Endometrium (tissue), 2 donors: ENCODE measurements around the gene IL24.
"Not testable (repeated sequence)": the region's sequence is repeated elsewhere in the genome, so short reads cannot be mapped to it uniquely, and the experiment has no call there.

ENCODE experiments used
- FAIRE-seq: peaks from 2 replicates; lab custom pipeline; 2012; peaks lifted over from hg19 to GRCh38; lab: Jason Lieb, UNC
- donor health status: control.
- donor health status: control.

IL24 gene

GRCh38 chr1:206904423-206905142, 7.3 kb downstream of the IL24 start:
- FAIRE-seq: no peak

DNA sequence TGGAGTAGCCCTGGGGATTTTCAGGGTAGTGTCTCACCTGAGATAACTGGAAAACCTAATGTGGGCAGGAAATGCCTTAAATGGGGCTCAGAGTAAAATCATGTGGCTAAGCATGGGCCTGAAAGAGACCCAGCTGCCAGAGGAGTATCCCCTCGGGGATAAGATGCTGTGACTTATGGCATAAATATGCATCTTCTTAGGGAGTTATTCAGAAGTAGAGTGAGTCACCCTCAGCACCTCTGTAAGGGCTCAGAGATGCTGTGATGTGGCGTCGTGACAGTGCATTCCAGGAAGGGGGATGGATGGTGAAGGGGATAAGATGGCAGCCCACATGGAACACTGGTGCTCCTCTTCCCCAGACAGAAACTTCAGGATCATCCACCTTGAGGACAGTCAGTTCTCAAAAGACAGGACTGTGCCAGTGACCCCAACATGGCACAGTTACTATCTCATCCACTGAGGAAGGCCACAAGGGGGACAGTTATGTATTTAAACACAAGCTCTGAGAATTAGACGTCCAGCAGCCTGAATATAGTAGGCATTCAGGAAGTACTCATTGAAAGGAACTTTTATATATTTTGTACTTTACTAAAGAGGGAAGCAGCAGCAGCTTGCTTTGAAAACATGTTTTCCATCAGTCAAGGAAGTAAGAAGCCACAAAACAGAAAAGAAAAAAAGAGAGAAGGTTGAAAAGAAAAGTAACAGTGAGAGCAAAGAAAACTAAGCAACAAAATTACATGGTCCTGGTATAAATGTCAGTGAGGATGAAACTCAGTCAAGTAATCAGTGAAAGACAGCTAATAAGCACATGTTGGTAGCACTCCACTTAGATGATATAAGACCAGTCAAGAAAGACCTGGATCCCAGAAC, 8.3 kb downstream of the IL24 start:
- no peak for FAIRE-seq

DNA sequence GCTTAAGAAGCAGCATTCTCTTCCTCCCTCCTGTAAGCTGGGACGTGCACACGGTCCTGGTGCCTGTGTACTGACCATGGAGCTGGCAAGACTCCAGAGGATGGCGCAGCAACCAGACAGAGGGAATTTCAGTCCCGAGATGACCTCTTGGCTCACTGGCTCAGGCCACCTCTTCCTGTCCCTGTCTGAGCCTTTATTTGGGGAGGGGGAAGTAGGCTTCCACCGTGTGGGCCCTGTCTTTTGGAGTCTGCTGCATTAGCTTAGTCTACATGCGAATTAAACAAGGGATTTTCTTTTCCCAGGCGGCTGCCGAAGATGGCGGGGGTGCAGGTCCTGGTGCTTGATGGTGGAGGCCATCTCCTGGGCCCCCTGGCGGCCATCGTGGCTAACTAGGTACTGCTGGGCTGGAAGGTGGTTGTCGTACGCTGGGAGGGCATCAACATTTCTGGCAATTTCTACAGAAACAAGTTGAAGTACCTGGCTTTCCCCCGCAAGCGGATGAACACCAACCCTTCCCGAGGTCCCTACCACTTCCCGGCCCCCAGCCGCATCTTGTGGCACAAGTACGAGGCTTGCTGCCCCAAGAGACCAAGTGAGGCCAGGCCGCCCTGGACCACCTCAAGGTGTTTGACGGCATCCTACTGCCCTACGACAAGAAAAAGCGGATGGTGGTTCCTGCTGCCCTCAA, 10.2 kb downstream of the IL24 start:
- no peak for FAIRE-seq

GRCh38 chr1:206908038-206908437, 10.8 kb downstream of the IL24 start:
- no peak for FAIRE-seq

GRCh38 chr1:206909161-206909882, 12.1 kb downstream of the IL24 start:
- FAIRE-seq: no peak

GRCh38 chr1:206909883-206910318, 12.7 kb downstream of the IL24 start:
- FAIRE-seq: no peak

DNA sequence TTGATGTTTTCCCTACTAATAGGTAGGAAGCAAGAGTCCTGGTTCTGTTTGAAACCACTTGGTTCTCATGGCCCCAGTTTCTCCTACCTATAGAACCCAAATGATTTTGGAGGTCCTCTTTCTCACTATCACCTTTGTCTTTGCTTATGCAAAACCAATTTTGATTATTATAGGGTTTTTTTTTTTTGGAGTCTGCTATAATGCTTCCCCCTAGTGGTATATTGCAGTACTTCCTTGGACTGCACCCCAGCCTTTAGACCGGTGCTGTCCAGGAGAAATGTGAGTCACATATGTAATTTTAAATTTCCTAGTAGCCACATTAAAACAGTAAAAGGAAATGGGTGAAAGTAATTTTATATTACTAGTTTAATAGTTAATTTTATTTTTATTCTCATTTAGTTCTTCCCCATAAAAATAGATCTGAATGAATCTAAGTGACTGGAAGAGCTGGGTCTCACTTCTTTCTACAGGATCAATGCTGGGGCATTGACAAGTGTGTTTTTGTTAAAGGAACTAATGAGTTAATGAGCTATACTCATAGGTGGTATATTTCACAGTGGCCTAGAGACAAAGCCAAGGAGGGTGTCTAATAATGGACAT, 13.9 kb downstream of the IL24 start:
- FAIRE-seq: no peak

- no peak for FAIRE-seq
These were observed 15.3 kb downstream of the IL24 start for GRCh38 chr1:206912445-206913095.

- FAIRE-seq: no peak
These were observed 16.7 kb downstream of the IL24 start for GRCh38 chr1:206913766-206914537.

GRCh38 chr1:206915030-206915735, 17.9 kb downstream of the IL24 start:
- FAIRE-seq: no peak

GRCh38 chr1:206916000-206916709, 18.9 kb downstream of the IL24 start:
- FAIRE-seq: no peak

DNA sequence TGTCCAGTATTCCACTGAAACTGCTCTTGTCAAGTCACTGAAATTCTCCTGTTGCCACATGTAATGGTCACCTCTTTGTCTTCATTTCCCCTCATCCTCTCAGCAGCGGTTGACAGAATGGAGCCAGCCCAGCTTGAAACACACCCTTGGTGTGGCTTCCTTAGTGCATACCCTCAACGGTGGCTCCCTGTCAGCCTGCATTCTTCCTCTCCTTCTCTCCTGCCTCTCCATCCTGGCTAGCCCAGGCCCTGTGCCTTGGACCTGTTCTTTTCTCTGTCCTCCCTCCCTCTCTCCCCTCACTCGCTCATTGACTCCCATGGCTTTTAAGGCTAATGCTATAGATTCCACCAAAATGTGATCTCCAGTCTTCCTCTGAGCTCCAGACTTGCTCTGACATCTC, 20.8 kb downstream of the IL24 start:
- FAIRE-seq: no peak

GRCh38 chr1:206921772-206922265, 24.6 kb downstream of the IL24 start, which contains the start of gene FCMR:
TSS of gene FCMR (minus strand) at chr1:206921941. CDS start at chr1:206921854, 87 bp downstream.
- FAIRE-seq: no peak

DNA sequence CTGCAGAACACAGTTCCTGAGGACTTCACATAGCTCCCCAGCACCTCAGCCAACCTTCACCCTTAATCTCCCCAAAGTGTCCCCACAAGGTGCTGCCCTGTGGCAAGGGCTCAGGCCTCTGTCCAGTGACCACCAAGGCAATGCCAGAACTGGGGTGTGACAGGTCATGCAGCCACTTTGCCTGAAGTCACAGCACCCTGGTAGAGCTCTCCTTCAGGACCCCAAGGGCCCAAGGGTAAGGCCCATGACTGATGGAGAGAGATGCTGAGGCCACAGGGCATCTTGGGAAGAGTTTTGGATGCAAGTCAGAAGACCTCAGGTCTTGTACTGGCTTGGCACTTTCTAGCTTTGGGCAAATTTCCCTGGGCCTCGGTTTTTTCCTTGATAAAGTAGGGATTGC, 25.3 kb downstream of the IL24 start:
- FAIRE-seq: no peak

- no peak for FAIRE-seq
These were observed 26.0 kb downstream of the IL24 start for GRCh38 chr1:206923009-206923960.

DNA sequence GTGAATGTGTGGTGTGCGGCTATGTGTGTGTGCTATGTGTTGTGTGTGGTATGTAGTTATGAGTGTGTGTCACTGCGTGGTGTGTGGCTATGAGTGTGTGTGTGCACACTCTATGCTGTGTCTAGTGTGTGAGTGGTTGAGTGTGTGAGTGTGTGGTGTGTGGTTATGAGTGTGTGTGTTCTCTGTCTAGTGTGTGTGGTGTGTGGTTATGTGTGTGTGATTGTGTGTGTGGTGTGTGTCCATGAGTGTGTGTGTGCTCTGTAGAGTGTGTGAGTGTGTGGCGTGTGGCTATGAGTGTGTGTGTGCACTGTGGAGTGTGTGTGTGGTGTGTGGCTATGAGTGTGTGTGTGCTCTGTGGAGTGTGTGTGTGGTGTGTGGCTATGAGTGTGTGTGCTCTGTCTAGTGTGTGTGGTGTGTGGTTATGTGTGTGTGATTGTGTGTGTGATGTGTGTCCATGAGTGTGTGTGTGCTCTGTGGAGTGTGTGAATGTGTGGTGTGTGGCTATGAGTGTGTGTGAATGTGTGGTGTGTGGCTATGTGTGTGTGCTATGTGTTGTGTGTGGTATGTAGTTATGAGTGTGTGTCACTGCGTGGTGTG, 26.8 kb downstream of the IL24 start:
- not testable (repeated sequence) for FAIRE-seq

DNA sequence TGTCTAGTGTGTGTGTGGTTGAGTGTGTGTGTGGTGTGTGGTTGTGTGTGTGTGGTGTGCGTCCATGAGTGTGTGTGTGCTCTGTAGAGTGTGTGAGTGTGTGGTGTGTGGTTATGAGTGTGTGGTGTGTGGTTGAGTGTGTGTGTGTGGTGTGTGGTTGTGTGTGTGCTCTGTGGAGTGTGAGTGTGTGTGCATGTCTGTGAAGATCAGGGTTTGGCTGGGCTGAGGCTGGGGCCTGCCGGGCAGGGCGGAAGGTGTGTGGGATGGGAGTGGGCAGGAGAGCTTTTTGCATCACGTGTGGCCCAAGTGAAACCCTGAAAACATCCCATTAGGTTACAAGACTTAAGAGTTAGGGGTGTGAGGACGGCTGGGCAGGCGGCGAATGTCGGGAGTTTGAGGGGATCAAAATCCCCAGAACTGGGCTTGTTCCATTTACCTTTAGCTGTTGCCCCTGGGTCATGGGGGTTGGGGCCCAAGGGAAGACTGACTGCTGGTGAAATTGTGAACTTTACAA, 27.4 kb downstream of the IL24 start:
- no peak for FAIRE-seq
